ENCODE results near the gene MYRFL. TPM values are rescaled to one million over a fixed set of nuclear protein-coding genes. Genes with fewer than 3 reads are reported as not detected.

MYRFL gene
- total RNA-seq, 1 experiment from 2014 or later: 0.57 TPM

- H3T11ph ChIP-seq (ENCODE audit: low read length): no peak overlapping the region
- WGBS (ENCODE audit: extremely low coverage, insufficient read length, low lambda C conversion rate): no CpG with 5 or more reads among the region's 7 CpGs
- TF ChIP-seq CTCF (conservative IDR thresholded peaks at IDR 0.05): no peak
- no peaks in the 10 kb centered on the region for H3K79me1 ChIP-seq (ENCODE audit: insufficient read depth, low read depth, low read length, poor library complexity, severe bottlenecking)
- no peaks in the 10 kb centered on the region for H4K20me1 ChIP-seq (ENCODE audit: control insufficient read depth, insufficient read depth, insufficient read length)
- H3K18ac ChIP-seq (ENCODE audit: insufficient read length, low read depth, low read length): no peak overlapping the region
- no peak overlapping the region for H3K4me3 Mint-ChIP-seq
- no peak overlapping the region for H2BK20ac ChIP-seq (ENCODE audit: low read depth, low read length, poor library complexity, severe bottlenecking)
- H3K36me3 Mint-ChIP-seq (ENCODE audit: insufficient read depth in 1 of 3, low read depth in 3 of 3): no peaks in the 10 kb centered on the region; a peak in 1 of 7 replicates
- no peak overlapping the region for H2AK5ac ChIP-seq (ENCODE audit: insufficient read length, low read length)
- no peaks in the 10 kb centered on the region for H3K27me3 ChIP-seq (ENCODE audit: insufficient read depth, low read length)
- H2AFZ ChIP-seq (ENCODE audit: low read length): no peak overlapping the region
- no peak overlapping the region for H2BK12ac ChIP-seq (ENCODE audit: insufficient read length, low read depth, low read length)
- H3K4me1 ChIP-seq (ENCODE audit: insufficient read depth, low read length): no peaks in the 10 kb centered on the region
- H3K4ac ChIP-seq (ENCODE audit: low read depth, low read length): no peak overlapping the region
- no peaks in the 10 kb centered on the region for H3K23me2 ChIP-seq (ENCODE audit: insufficient read length, low read depth, low read length, poor library complexity, severe bottlenecking)
- H3K9me3 Mint-ChIP-seq: no peaks in the 10 kb centered on the region
- H3K9ac ChIP-seq (ENCODE audit: extremely low read depth, insufficient read length, low read length): no peak overlapping the region
- H3K4me2 ChIP-seq (ENCODE audit: insufficient read depth, insufficient read length, low read length): no peak overlapping the region
- no peak overlapping the region; a peak in 1 of 7 replicates for H3K27ac Mint-ChIP-seq
- H2BK5ac ChIP-seq (ENCODE audit: insufficient read length, low read length): no peak overlapping the region
- no peak overlapping the region for H4K5ac ChIP-seq (ENCODE audit: insufficient read length, low read depth, low read length)
- H3K23ac ChIP-seq (ENCODE audit: insufficient read length, low read depth, low read length): no peak overlapping the region
- H3K4me1 Mint-ChIP-seq: peaks cover 4 to 5% of the 10 kb centered on the region in 2 experiments; a peak in 3 of 4 replicates
- no peak overlapping the region for H2BK120ac ChIP-seq (ENCODE audit: low read depth, low read length, poor library complexity, severe bottlenecking)
- no peak overlapping the region for H3K27ac ChIP-seq (ENCODE audit: insufficient read length, low read depth, low read length)
- no peak overlapping the region for H2BK15ac ChIP-seq (ENCODE audit: low read depth, low read length)
- H3K9me3 ChIP-seq (ENCODE audit: control insufficient read depth, low read depth, low read length): no peaks in the 10 kb centered on the region
- H3K79me2 ChIP-seq (ENCODE audit: insufficient read depth, low read length): no peaks in the 10 kb centered on the region
- no peak overlapping the region for H4K91ac ChIP-seq (ENCODE audit: insufficient read length, low read depth, low read length)
- H3K27me3 Mint-ChIP-seq (ENCODE audit: low read depth): no peaks in the 10 kb centered on the region
- no peak overlapping the region for H4K8ac ChIP-seq (replicated peaks; ENCODE audit: insufficient read length, low read depth, low read length)
- H3K56ac ChIP-seq (ENCODE audit: insufficient read length, low read depth, low read length): no peak overlapping the region
- H3K14ac ChIP-seq (ENCODE audit: insufficient read depth, low read length): no peak overlapping the region
- DNase-seq: no peak
Observed at GRCh38 chr12:69844416-69844815, 19.4 kb downstream of the MYRFL start.
